Activated CD4-positive, alpha-beta T cell treated with anti-CD3 and anti-CD28 coated beads, Interleukin-2, amount 50 U/mL, for 4 hours (primary cell): ENCODE measurements around the gene TAOK2.
"Not testable (repeated sequence)": the region's sequence is repeated elsewhere in the genome, so short reads cannot be mapped to it uniquely, and the experiment has no call there.

Source experiments
- DNase-seq, 2 experiments: peaks; one replicate each; pipeline ENCODE4 v3.0.0-alpha.2; 2020

The TAOK2 gene

DNA sequence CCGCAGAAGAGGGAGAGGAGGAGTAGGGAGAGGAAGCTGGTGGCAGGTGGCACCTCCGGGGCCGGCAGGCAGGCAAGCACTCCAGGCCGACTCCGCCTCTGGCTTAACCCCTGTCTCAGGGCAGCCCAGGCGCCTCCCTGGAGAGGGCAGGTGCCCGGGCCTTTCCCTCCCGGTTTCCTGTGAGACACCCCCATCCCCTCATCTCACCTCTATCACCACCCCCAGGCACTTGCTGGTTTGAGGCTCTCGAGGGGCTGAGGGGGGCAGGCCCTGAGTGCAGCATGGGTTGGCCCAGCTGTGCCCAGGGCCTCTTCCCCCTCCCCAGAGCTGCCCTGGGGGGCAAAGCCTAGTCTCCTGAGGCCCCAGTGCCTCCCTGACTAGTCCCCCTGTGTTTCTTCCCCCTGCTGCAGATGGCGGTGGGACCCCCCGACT is 31.2 kb downstream of the TAOK2 start:
- no peak for DNase-seq

DNA sequence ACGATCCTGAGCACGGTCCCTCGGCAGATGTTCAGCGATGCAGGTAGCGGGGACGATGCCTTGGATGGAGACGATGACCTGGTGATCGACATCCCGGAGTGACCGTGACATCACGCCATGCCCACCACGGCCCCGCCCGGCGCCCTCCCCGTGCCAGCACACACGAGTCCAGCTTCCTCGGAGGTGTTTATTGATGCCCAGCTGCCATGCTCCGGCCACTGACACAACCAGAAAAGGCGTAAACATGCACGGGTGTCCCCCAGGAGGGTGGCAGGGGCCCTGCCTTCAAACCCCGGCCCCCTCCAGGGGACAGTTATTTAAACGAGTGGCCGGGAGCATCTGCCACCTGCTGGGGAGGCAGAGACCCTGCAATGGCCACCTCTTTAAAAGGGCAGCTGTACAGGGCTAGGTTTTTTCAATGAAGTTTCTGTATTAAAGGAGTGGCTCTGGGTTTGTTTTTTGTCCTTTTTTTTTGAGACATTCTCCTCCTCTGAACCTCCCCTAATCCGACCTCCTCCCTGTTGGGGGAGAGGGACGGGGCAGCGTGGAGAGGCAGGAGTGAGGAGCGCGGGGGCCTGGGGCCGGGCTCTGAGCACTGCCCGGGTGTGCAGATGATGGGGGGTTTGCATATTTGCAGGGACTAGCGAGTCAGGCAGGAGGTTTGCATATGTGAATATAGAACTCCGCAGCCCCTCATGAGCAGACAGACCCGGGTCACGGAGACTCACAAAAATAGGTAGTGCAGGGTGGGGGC is 31.9 kb downstream of the TAOK2 start:
- peak in 1 of 2 experiments; percentile 44 for DNase-seq

DNA sequence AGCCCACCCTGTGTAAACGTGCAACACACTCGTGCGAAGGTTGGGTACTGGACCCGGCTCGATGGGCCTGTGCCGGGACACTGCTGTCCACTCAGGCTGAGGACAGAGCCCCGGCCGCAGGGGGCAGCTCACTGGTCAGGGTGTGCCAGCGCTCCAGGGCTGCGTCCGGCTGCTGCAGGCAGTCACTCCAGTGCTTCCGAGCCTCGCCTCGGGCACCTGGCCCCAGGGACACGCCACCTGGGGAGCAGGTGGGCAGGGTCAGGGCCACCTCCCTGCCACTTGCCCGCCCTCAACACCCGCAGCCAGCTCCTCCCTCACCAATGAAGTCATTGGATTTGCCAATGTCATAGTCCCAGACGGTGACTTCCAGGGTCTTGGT is 32.4 kb downstream of the TAOK2 start:
- DNase-seq: no peak

DNA sequence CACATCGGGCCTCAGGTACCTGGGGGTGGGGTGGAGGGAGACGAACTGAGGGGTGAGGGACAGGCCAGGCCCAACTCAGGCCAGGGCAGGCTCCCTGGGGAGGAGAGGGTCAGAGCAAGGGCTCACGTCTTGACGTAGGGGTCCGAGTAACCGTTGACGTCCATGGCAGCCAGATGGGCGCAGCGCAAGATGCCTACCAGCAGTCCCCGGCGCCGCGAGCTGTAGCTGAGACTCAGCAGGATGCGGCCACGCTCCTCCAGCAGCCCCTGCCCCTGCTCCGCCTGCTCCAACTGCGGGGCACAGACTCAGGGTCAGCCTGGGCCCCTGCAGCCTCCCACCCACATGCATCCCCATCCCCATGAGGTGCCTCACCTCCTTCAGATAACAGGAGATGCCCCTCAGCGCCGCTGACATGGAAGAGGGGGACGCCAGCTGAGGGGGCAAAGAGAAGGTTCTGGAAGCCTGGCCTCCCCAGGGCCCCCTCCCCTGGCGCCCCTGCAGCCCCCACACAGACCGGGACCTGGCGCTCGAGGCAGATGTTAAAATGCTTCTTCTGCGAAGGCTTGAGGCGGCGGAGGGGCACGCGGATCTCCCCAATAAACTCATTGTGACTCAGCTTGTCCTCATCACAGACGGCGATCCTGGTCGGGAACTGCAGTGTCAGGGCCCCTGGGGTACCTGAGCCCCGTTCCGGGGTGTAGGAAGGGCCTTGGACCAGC is 33.1 kb downstream of the TAOK2 start:
- DNase-seq: no peak

DNA sequence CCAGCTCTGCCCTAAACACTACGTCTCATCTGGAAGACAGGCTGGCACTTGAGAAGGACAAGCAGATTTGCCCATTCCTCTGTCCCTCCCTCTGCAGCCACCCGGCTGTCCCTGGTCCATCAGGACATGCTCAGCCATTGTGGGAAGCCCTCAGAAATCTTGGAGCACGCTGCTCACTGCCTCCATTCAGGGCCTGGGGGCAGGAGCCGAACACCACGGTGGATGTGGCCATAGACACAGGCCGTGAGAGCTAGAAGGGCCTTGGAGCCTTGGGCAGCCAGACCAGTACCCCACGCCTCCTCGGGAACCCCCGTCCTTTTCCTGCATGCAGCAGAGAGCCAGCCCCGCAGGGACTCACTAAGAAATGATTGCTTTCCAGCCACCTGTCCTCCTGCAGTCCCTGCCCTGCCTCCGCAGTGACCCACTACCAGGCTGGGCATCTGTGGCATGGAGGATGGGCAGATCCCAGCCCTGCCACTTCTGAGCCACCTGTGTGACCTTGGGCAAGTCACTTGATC is 33.8 kb downstream of the TAOK2 start:
- DNase-seq: no peak

DNA sequence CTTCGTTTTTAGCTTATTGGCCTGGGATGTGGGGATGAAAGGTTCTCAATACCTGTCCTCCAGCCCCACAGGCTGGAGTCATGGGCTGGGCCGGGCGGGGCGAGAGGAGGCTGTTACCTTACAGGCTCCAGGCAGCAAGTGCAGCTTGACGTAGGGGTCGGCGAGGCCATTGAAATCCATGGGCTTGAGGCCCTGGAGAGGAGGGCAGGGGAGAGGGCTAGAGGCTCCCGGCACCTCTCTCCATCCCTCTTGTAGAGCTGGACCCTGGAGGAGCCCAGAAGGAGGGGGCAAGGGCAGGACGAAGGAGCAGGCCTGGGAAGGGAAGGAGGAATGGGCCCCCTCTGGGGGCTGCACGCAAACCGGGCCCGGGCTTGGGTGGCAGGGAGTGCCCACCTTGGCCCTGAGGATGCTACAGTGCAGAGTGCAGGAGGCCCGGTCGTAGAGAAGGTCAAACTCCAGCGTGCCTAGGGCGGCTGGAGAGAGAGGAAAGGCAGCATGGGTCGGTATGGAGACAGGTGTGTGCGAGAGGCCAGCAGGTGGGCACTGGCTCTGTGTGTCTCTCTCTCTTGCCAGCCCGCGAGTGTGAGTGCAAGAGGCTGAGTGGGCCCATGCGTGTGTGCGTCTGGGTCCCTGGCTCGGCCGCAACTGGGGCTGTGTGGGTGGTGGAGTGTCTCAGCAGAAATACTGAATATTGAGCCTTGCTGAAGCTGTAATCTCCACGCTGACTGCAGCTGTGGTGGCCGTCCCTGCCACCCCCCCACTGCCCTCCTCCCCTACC is 35.6 kb downstream of the TAOK2 start:
- DNase-seq: no peak

DNA sequence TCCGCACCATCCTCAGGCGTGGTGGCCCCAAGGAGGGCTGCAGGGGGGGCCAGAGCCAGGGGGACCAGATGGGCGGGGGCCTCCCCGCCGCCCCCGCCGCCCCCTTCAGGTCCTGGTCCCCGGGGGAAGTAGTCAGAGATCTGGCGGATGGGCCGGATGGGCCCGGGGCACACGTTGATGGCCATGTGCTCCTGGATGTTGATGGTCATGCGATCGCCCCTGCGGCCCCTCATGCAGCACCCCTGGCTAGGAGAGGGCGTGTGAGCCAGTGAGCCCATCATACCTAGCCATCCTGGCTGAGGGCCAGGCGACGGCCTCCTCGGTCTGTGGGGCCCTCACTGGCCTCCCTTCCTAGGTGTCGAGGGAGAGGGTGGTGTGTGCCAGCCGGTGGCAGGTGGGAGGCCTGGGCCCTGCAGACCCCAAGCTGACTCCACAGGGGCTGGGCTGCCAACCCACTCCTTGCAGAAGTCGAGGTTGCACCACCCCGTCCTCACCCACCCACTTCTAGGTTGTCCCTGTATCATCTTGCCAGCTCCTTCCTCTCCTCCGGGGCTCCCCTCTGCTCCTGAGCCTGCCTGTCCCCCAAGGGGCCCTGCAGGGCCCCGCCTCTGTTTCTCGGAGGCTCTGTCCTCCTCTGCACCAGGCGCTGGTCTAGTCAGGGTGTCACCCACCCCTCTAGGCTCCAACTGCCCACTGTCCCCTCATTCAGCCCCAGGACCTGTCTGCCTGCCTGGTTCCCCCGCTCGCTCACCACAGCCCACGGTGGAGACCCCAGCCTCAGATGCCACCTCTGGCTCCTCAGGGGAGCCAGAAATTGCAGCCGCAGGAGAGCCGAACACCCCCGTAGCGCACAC is 36.5 kb downstream of the TAOK2 start:
- no peak for DNase-seq

DNA sequence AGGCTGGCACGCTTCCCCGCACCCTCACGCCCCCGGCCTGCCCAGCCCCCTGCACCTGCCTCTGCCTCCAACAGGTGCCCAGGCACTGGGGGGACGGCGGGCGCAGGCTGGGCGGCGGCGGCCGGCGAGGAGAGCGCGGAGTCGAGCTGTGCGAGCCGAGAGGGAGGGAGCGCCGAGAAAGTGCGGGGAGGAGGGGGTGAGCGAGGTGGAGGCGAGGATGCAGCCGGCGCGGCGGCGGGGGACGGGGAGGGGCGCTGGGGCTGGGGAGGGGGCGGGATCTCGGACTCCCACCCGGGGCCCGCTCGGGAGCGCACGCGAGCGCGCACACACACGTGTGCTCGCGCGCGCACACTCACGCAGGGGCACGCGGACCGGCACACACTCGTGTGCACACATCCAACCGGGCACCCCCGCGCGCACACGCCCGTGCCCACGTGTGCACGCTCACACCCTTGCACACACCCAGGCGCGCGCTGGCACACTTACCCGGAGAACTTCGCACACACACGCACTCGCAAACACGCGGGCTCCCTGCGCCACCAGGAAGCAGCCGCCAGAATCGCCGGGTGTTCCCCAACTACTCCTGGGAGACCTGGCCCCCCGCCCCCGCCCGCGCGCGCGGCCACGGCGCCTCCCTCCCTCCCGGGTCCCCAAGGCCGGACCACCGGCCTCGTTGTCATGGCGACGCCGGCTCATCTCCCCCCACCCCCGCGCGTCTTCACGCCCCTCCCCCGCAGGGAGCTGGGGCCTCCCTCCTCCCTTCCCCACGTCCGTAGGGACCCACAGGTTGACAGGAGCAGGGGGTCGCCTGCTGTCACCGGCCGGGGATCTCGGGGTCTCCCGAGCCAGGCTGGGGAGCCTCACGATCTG is 37.4 kb downstream of the TAOK2 start, which contains the start of gene DOC2A:
Gene DOC2A (minus strand): TSS at position 184 of the 870 bp plus-strand sequence. CDS start 805 bp downstream, outside the sequence.
- peak; percentile 22 to 23 for DNase-seq

DNA sequence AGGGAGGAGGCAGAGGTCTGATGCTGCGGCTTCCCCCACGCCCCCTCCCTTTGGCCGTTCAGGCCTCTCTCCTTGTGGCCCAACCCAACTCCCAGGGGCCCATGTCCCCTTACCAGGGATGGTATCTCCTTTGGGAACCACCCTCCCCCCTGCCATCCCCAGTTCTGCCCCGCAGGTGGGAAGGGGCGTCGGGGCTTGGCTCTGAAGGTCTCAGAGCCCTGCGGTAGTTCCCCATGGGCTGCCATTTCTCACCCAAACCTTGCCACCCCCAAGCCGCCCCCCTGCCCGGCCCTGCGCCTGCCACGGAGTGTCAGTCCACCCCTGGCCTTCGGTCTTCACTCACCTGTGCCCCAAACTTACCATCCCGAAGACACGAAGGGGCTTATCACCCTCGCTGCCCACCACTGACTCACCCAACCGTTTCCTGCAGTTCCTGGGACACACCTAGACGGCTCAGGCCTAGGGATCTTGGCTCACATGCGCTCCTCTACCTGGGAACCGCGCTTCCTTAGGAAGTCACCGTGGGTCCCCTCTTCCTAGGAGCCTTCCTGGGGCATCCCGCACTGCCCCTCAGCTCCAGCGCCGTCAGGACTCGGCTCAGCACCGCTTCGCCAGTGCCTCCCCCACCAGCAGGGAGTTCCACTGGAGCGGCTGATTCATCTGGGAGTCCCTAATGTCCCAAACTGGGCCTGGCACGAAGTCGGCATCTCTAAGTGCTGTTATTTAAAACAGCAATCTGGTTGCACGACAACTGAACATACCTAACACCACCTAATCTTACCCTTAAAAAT is 38.2 kb downstream of the TAOK2 start:
- DNase-seq: no peak

DNA sequence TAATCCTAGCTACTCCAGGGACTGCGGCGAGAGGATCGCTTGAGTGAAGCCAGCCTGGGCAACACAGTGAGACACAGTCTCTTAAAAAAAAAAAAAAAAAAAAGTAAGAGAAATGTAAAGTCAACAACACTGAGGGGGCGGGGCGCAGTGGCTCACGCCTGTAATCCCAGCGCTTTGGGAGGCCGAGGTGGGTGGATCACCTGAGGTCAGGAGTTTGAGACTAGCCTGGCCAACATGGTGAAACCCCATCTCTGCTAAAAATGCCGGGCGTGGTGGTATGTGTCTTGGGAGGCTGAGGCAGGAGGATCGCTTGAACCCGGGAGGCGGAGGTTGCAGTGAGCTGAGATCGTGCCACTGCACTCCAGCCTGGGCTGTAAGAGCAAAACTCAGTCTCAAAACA is 38.9 kb downstream of the TAOK2 start:
- DNase-seq: not testable (repeated sequence)

DNA sequence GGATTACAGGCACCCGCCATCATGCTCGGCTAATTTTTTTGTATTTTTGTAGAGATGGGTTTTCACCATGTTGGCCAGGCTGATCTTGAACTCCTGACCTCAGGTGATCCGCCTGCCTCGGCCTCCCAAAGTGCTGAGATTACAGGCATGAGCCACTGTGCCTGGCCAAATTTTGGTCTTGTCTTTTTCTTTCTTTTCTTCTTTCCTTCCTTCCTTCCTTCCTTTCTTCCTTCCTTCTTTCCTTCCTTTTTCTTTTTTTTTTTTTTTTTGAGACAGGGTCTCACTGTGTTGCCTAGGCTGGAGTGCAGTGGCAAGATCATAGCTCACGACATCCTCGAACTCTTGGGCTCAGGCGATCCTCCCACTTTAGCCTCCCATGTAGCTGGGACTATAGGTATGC is 41.8 kb downstream of the TAOK2 start:
- not testable (repeated sequence) for DNase-seq

DNA sequence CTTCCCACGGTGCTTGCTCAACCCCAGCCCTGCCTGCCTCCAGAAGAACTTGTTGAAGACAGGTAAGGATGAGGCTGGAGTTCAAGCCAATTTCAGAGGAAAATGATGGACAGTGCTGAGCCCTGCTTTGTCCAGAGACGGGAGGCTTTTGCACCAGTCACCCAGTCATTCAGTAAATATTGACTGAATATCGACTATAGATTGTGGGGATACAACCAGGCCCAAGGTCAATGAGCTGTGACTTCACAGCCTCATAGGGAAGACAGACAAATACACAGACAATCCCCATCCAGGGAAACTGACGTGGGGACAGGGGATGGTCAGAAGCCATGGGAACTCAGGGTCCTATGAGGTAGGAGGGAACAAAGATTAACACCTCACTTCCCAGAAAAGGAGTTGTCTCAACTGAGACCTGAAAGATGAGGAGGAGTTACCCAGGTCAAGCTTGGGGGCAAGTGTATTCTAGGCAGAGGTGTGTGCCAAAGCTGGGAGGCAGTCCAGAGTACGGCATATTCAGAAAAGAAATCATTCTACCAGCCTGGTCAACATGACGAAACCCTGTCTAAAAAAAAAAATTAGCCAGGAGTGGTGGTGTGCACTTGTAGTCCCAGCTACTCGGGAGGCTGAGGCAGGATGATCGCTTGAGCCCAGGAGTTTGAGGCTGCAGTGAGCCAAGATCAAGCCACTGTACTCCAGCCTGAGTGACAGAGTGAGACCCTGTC is 43.0 kb downstream of the TAOK2 start:
- DNase-seq: no peak

DNA sequence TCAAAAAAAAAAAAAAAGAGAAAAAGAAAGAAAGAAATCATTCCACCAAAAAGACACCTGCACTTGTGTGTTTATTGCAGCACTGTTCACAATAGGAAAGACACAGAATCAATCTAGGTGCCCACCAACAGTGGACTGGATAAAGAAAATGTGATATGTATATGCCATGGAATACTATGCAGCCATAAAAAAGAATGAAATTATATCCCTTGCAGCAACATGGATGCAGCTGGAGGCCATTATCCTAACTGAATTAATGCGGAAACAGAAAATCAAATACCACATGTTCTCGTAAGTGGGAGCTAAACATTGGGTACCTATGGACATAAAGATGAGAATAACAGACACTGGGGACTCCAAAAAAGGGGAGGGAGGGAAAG is 43.6 kb downstream of the TAOK2 start:
- DNase-seq: no peak

DNA sequence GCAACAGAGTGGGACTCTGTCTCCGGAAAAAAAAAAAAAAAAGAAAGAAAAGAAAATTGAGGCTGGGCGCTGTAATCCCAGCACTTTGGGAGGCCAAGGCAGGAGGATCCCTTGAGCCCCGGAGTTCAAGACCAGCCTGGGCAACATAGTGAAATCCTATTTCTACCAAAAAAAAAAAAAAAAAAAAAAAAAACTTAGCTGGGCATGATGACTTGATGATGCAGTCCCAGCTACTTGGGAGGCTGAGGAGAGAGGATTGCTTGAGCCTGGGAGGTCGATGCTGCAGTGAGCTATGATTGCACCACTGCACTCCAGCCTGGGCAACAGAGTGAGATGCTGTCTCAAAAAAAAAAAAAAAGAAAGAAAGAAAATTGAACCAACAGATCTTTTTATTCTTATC is 44.3 kb downstream of the TAOK2 start:
- DNase-seq: not testable (repeated sequence)

DNA sequence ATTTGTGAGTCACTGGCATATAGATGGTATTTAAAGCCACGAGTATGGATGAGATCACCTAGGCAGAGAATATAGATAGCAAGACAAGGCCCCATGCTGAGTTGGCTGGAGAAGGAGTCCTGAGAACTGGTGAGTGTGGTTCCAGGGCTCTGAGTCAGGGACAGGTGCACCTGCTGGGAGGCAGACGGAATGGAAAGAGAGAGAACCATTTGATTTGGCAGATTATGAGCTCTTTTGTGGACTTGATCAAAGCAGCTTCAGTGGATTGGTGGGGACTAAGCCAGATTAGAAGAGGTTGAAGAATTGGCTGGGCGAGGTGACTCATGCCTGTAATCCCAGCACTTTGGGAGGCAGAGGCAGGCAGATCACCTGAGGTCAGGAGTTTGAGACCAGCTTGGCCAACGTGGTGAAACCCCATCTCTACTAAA is 45.1 kb downstream of the TAOK2 start:
- no peak for DNase-seq

DNA sequence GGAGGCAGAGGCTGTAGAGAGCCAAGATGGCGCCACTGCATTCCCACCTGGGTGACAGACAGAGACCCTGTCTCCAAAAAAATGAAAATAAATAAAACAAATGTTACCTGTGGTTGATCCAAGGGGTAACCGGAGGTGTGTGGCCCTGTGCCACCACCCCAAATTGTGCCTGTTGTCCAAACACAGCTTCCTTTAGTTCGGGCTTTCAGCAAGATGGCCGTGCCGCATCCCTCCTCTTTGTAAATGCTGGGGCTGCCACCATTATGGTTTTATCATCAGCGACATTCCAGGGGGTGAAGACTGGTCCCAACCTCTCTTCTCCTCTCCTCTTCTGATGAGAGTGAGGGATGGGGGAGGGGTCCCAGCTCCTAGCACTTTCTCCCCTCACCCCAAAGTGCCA is 49.2 kb downstream of the TAOK2 start, which contains the start of gene C16orf92:
Gene C16orf92 (plus strand): TSS at position 312 of the 400 bp plus-strand sequence. CDS start 143 bp downstream, outside the sequence.
- DNase-seq: no peak

DNA sequence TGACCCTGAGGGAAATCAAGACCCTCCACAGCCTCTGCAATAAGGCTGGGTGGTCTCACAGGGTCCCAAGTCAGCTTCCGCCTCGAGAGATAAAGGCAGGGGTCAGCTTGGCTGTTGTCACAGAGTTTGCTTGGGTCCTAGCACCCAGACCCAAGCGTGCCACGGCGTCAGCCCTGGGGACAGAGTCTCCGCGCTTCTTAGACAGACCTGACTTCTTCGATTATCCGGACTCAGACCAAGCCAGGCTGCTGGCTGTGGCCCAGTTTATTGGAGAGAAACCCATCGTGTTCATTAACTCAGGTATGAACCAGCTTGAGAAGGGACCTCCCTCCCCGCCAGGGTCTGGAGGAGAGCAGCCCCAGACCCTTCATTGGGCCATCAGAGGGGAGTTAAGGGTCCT is 49.9 kb downstream of the TAOK2 start:
- DNase-seq: no peak

DNA sequence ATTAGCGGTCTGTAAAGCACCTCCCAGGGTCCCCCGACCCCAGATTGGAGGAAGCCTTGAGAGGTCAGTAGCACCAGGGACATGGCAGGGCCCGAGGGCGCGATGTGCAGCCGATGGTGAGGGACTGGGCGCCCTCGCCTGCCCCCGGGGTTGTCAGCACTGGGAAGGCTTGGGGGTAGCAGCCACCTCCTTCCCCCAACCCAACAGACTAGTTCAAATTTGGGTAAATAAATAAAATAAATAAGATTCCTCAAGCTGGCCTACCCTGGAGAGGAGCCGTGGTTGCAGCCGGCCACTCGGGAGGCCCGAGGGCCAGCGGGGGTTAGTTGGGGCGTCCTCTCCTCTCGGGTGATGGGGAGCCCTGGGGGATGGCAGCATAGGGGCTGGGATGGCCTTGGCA is 50.8 kb downstream of the TAOK2 start:
- DNase-seq: no peak

DNA sequence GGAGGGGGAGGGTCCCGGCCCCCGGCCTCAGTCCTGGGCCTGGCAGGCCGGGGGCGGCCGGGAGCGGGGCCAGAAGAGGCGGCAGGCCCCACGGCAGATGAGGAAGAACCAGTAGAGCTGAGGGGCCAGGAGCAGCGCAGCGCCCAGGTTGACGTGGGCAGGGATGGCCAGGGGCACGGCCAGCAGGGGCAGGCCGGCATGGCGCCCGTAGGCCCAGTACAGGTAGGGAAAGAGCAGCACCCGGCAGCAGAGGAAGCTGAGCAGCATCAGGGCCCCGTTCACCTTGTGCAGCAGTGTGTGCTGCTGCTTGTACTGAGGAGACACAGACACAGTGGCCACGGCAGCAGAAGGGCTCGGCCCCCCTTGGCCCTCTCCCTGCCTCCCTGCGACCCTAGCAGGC is 51.5 kb downstream of the TAOK2 start:
- no peak for DNase-seq

DNA sequence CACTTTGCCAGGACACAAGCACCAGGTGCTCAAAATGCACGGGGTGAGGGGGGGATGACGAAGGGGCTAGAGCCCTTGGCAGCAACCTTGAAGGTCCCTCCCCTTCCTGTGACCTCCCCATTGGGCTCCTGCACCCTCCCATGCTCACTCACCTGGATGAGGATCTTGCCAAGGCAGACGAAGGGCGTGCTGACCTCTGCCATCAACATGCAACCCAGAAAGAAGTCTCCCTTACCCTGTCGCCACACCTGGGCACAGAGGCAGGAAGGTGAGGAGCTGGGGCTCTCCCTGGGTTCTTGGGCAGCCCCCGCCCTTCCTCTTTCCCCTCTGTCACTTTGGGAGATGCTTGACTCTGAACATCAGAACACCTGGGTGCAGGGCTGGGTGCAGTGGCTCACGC is 51.9 kb downstream of the TAOK2 start:
- no peak for DNase-seq
